Hepatocyte (in vitro differentiated cells): ENCODE results near the gene CDC42BPB. TPM values are rescaled to one million over a fixed set of nuclear protein-coding genes. Genes with fewer than 3 reads are reported as not detected.

Source experiments
- DNase-seq: peaks from one replicate; pipeline ENCODE4 v3.0.0-alpha.2; 2016; ENCODE audit warnings: low spot score
- H2AFZ ChIP-seq: fragments of 200-600 bp; sonication (generic); 2 replicates; pipeline ENCODE4 v1.6.0; 2016; ENCODE audit warnings: antibody characterized with exemption, mild to moderate bottlenecking
- H3K27ac ChIP-seq: fragments of 200-600 bp; sonication (generic); 2 replicates; pipeline ENCODE4 v1.5.1; 2016; ENCODE audit warnings: mild to moderate bottlenecking
- H3K27me3 ChIP-seq: fragments of 200-600 bp; sonication (generic); 2 replicates; pipeline ENCODE4 v1.6.1; 2016
- H3K36me3 ChIP-seq: fragments of 200-600 bp; sonication (generic); replicated peaks from 2 replicates; pipeline ENCODE4 v1.5.1; 2016; ENCODE audit warnings: low read depth; ENCODE audit not compliant: insufficient read depth
- H3K4me1 ChIP-seq: fragments of 200-600 bp; sonication (generic); 2 replicates; pipeline ENCODE4 v1.5.1; 2016; ENCODE audit warnings: mild to moderate bottlenecking, moderate library complexity; ENCODE audit not compliant: insufficient read depth
- H3K4me2 ChIP-seq: fragments of 200-600 bp; sonication (generic); 2 replicates; pipeline ENCODE4 v1.6.0; 2016
- H3K4me3 ChIP-seq: fragments of 200-600 bp; sonication (generic); 2 replicates; pipeline ENCODE4 v1.5.1; 2016; ENCODE audit warnings: mild to moderate bottlenecking
- H3K79me2 ChIP-seq: fragments of 200-600 bp; sonication (generic); 2 replicates; pipeline ENCODE4 v1.6.0; 2017; ENCODE audit warnings: mild to moderate bottlenecking
- H3K9me2 ChIP-seq: fragments of 200-600 bp; sonication (generic); replicated peaks from 2 replicates; pipeline ENCODE4 v1.6.0; 2017; ENCODE audit warnings: mild to moderate bottlenecking; ENCODE audit not compliant: insufficient read depth
- H3K9me3 ChIP-seq: fragments of 200-600 bp; sonication (generic); 2 replicates; pipeline ENCODE4 v1.5.1; 2016; ENCODE audit warnings: low read depth, mild to moderate bottlenecking
- H4K20me1 ChIP-seq: fragments of 200-600 bp; sonication (generic); 2 replicates; pipeline ENCODE4 v1.6.0; 2016; ENCODE audit warnings: mild to moderate bottlenecking; ENCODE audit not compliant: insufficient read depth, poor library complexity, severe bottlenecking
- CTCF ChIP-seq: fragments of 200-600 bp; sonication (generic); IDR thresholded peaks from 2 replicates; pipeline ENCODE4 v1.5.1; 2016; ENCODE audit warnings: antibody characterized with exemption, mild to moderate bottlenecking; ENCODE audit not compliant: poor library complexity
- EZH2 ChIP-seq: fragments of 200-600 bp; sonication (generic); IDR thresholded peaks from 2 replicates; pipeline ENCODE4 v1.6.1; 2016; ENCODE audit warnings: antibody characterized with exemption, mild to moderate bottlenecking, borderline replicate concordance
- EZH2phosphoT487 ChIP-seq: fragments of 200-600 bp; sonication (generic); IDR thresholded peaks from one replicate; pipeline ENCODE4 v1.6.1; 2018; ENCODE audit warnings: antibody characterized with exemption, mild to moderate bottlenecking, low read depth, moderate library complexity; ENCODE audit not compliant: unreplicated experiment, severe bottlenecking
- WGBS: methylation state at CpG from one replicate; pipeline ENCODE4 v1.1.6; 2016; ENCODE audit warnings: low lambda C conversion rate; ENCODE audit errors: missing lambda C conversion rate; 5-methylcytosine and 5-hydroxymethylcytosine counted together
- polyA plus RNA-seq: library from polyadenylated mRNA; unstranded; fragments of >200 nt; fragmentation: Nextera tagmentation; extraction: Ambion mirVana; gene quantifications from 2 replicates; pipeline ENCODE4 v1.2.1, GENCODE V29; 2016
- total RNA-seq: library from RNA; depleted of rRNA; stranded (reverse); fragments of >200 nt; gene quantifications from 2 replicates; pipeline ENCODE4 v1.2.3, GENCODE V29; 2014

CDC42BPB gene
- total and polyA plus RNA-seq, 2 experiments from 2014 or later = 10.2 to 60.6 TPM

- no peaks in the 10 kb centered on the region for H4K20me1 ChIP-seq
- peaks cover 9% of the 10 kb centered on the region for H3K79me2 ChIP-seq
- H3K9me3 ChIP-seq = no peaks in the 10 kb centered on the region
- no peak overlapping the region for H3K27ac ChIP-seq
- no peak overlapping the region for H2AFZ ChIP-seq
- peak; percentile 31 for DNase-seq
- peaks cover 32% of the 10 kb centered on the region for H3K27me3 ChIP-seq
- H3K4me2 ChIP-seq = peak overlapping the region; percentile 91
- peaks cover 21% of the 10 kb centered on the region for H3K4me1 ChIP-seq
- H3K9me2 ChIP-seq = no peaks in the 10 kb centered on the region
- TF ChIP-seq CTCF = no peak
- TF ChIP-seq EZH2 = peak; percentile 36
- no peaks in the 10 kb centered on the region for H3K36me3 ChIP-seq
- H3K4me3 ChIP-seq = no peak overlapping the region
- WGBS = 60% methylated on average over 11 of the region's 11 CpGs
Observed at GRCh38 chr14:102923925-102924486, 133.3 kb downstream of the CDC42BPB start.

- WGBS = 17% methylated on average over 45 of the region's 53 CpGs
- no peaks in the 10 kb centered on the region for H3K9me3 ChIP-seq
- H3K4me2 ChIP-seq = peak overlapping the region; percentile 91
- peak; percentile 42 for DNase-seq
- peaks cover 28% of the 10 kb centered on the region for H3K27me3 ChIP-seq
- H3K27ac ChIP-seq = peak overlapping the region; percentile 90
- H3K9me2 ChIP-seq = no peaks in the 10 kb centered on the region
- H2AFZ ChIP-seq = peak overlapping the region; percentile 58
- H3K36me3 ChIP-seq = no peaks in the 10 kb centered on the region
- H3K4me3 ChIP-seq = peak overlapping the region; percentile 52
- H4K20me1 ChIP-seq = no peaks in the 10 kb centered on the region
- peaks cover 9% of the 10 kb centered on the region for H3K79me2 ChIP-seq
- H3K4me1 ChIP-seq = peaks cover 15% of the 10 kb centered on the region
- TF ChIP-seq CTCF (no peak), EZH2phosphoT487 (no peak), EZH2 (peak; percentile 71)
Observed at GRCh38 chr14:102923201-102923924, 134.0 kb downstream of the CDC42BPB start.

- peak within 1 kb of the TSS; percentile 91 for H3K4me2 ChIP-seq
- peaks cover 28% of the 10 kb centered on the region for H3K27me3 ChIP-seq
- no peaks in the 10 kb centered on the region for H4K20me1 ChIP-seq
- 10% methylated on average over 54 of the region's 56 CpGs for WGBS
- no peaks in the 10 kb centered on the region for H3K9me3 ChIP-seq
- H3K4me3 ChIP-seq = peak within 1 kb of the TSS; percentile 52
- peaks cover 9% of the 10 kb centered on the region for H3K79me2 ChIP-seq
- peaks cover 8% of the 10 kb centered on the region for H3K4me1 ChIP-seq
- H2AFZ ChIP-seq = peak within 1 kb of the TSS; percentile 58
- peak within 1 kb of the TSS; percentile 90 for H3K27ac ChIP-seq
- no peaks in the 10 kb centered on the region for H3K9me2 ChIP-seq
- DNase-seq = peak; percentile 87
- H3K36me3 ChIP-seq = no peaks in the 10 kb centered on the region
- TF ChIP-seq CTCF (no peak), EZH2phosphoT487 (no peak), EZH2 (no peak)
Observed at GRCh38 chr14:102922490-102923200, 134.7 kb downstream of the CDC42BPB start, which contains the start of gene AMN. TSS of gene AMN (plus strand) at chr14:102922663. CDS start at chr14:102922689, 26 bp downstream.
